OCI-LY3 (cell line): ENCODE results near the gene RPP25L.

ENCODE experiments used
- H2AFZ ChIP-seq: fragments of 200-600, 300-600 bp; shearing (Covaris generic); 2 replicates; pipeline ENCODE4 v1.6.0; 2014; ENCODE audit warnings: antibody characterized with exemption, low read depth, low read length
- H3K27ac ChIP-seq: fragments of 200-600, 300-600 bp; sonication (generic); 2 replicates; pipeline ENCODE4 v1.5.1; 2014; ENCODE audit warnings: mild to moderate bottlenecking, low read length, moderate library complexity, mixed read lengths
- H3K27me3 ChIP-seq: fragments of 200-600, 300-600 bp; sonication (generic); 2 replicates; pipeline ENCODE4 v1.6.1; 2014; ENCODE audit warnings: low read depth, low read length, mixed read lengths
- H3K36me3 ChIP-seq: fragments of 200-600, 300-600 bp; sonication (generic); replicated peaks from 2 replicates; pipeline ENCODE3; 2014; ENCODE audit warnings: low read depth, low read length, mixed read lengths
- H3K4me1 ChIP-seq: fragments of 300-600, 200-600 bp; sonication (generic); 2 replicates; pipeline ENCODE4 v1.6.1; 2014; ENCODE audit warnings: low read length, mixed read lengths
- H3K4me2 ChIP-seq: fragments of 200-600, 300-600 bp; sonication (generic); 2 replicates; pipeline ENCODE4 v1.6.1; 2014; ENCODE audit warnings: low read length, mixed read lengths
- H3K4me3 ChIP-seq: fragments of 300-600, 200-600 bp; sonication (generic); 2 replicates; pipeline ENCODE4 v1.5.1; 2014; ENCODE audit warnings: antibody characterized with exemption, mild to moderate bottlenecking, low read length, moderate library complexity
- H3K79me2 ChIP-seq: fragments of 300-600, 200-600 bp; shearing (Covaris generic); 2 replicates; pipeline ENCODE4 v1.6.1; 2014; ENCODE audit warnings: mild to moderate bottlenecking, low read length, mixed read lengths
- H3K9ac ChIP-seq: fragments of 300-600, 200-600 bp; shearing (Covaris generic); 2 replicates; pipeline ENCODE4 v1.6.0; 2014; ENCODE audit warnings: mild to moderate bottlenecking, low read length, moderate library complexity
- H3K9me3 ChIP-seq: fragments of 200-600, 300-600 bp; shearing (Covaris generic); 2 replicates; pipeline ENCODE4 v1.6.1; 2014; ENCODE audit warnings: low read length, mixed read lengths; ENCODE audit not compliant: insufficient read depth
- H4K20me1 ChIP-seq: fragments of 200-600, 300-600 bp; sonication (generic); 2 replicates; pipeline ENCODE4 v1.6.1; 2016; ENCODE audit warnings: low read length, mixed read lengths; ENCODE audit not compliant: insufficient read depth
- CTCF ChIP-seq: fragments of 200-600, 300-600 bp; sonication (generic); IDR thresholded peaks from 2 replicates; pipeline ENCODE4 v1.5.1; 2014; ENCODE audit warnings: antibody characterized with exemption, low read length, low read depth
- EZH2phosphoT487 ChIP-seq: fragments of 200-600 bp; shearing (Covaris generic); IDR thresholded peaks from 2 replicates; pipeline ENCODE4 v1.6.1; 2018; ENCODE audit warnings: antibody characterized with exemption, mixed run types, low read depth

Gene RPP25L

GRCh38 chr9:34576597-34577399 is 35.1 kb downstream of the RPP25L start:
- no peak overlapping the region for H3K4me3 ChIP-seq
- TF ChIP-seq EZH2phosphoT487 (no peak), CTCF (no peak)

DNA sequence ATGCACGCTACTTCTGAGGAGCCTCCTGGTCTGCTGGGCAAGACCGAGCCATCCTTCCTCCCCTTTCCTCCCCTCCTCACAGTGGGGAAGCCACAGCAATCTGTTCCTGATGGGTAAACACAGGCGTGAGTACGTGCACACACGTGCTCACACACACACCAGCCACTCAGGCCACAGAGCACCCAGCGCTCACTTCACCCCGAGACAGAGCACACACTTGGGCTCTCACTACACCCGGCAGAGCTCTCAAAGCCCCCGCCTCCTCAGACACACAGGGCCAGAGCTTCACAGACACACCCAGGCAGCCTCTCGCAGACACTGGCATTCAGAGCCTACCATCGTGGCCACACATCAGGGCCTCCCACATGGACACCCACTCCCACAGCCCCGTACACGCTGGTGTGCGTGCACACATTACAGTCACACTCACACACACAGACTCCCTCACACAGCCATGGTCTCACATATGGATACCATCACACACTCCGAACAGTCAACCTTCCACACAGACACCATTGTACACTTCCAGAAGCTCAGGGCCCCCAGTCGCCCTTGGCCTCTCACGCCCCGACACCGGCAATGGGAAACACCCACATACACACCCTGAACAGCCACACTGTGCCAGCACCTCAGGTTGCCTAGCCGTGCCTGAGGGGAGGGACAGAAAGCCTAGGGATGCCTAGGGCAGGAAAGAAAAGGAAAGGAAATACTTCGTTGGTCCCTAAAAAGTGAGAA is 35.9 kb downstream of the RPP25L start:
- Histone ChIP-seq H3K79me2 (no peaks in the 10 kb centered on the region), H3K4me1 (peaks cover 20% of the 10 kb centered on the region), H3K27me3 (no peaks in the 10 kb centered on the region), H2AFZ (no peak overlapping the region), H4K20me1 (no peaks in the 10 kb centered on the region), H3K27ac (no peak overlapping the region), H3K9ac (no peak overlapping the region), H3K36me3 (no peaks in the 10 kb centered on the region), H3K4me3 (no peak overlapping the region), H3K4me2 (no peak overlapping the region), H3K9me3 (no peaks in the 10 kb centered on the region)
- TF ChIP-seq EZH2phosphoT487, result no peak

More at GRCh38 chr9:34576597-34577399, 35.1 kb downstream of the RPP25L start:
- no peaks in the 10 kb centered on the region for H3K27me3 ChIP-seq
- H3K4me2 ChIP-seq, result no peak overlapping the region
- H2AFZ ChIP-seq, result no peak overlapping the region
- H3K27ac ChIP-seq, result no peak overlapping the region
- peaks cover 16% of the 10 kb centered on the region for H3K4me1 ChIP-seq
- no peaks in the 10 kb centered on the region for H4K20me1 ChIP-seq
- H3K79me2 ChIP-seq, result no peaks in the 10 kb centered on the region
- no peak overlapping the region for H3K9ac ChIP-seq
- H3K9me3 ChIP-seq, result no peaks in the 10 kb centered on the region
- no peaks in the 10 kb centered on the region for H3K36me3 ChIP-seq

DNA sequence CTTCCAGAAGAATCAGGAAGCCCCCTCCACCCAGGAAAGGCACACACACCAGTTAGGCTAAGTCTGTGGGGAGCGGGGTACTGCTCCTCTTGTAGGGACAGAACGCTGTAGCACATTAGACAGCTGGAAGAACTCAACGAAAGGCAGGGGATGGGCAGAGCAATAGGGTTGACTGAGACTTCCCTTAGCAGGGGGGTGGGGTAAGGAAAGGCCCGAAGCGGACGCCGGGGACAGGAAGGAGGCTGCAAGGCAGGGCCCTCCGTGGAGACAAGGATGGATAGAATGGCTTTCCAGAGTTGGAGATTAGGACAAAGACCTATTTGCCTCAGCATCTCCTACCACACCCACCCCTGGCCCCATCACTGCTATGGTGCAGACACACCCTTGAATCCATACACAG is 36.7 kb downstream of the RPP25L start:
- Histone ChIP-seq H3K4me3 (no peak overlapping the region), H3K9ac (no peak overlapping the region), H3K27me3 (no peaks in the 10 kb centered on the region), H3K4me2 (no peak overlapping the region), H3K79me2 (no peaks in the 10 kb centered on the region), H3K27ac (no peak overlapping the region), H2AFZ (no peak overlapping the region), H4K20me1 (no peaks in the 10 kb centered on the region), H3K36me3 (no peaks in the 10 kb centered on the region), H3K9me3 (no peaks in the 10 kb centered on the region), H3K4me1 (peaks cover 28% of the 10 kb centered on the region)
- TF ChIP-seq EZH2phosphoT487, result no peak
- no peak for TF ChIP-seq CTCF

- Histone ChIP-seq H3K9me3 (no peaks in the 10 kb centered on the region), H3K27ac (no peak overlapping the region), H3K4me3 (no peak overlapping the region), H3K4me1 (peaks cover 35% of the 10 kb centered on the region), H3K79me2 (no peaks in the 10 kb centered on the region), H4K20me1 (no peaks in the 10 kb centered on the region), H3K9ac (no peak overlapping the region), H2AFZ (no peak overlapping the region), H3K4me2 (no peak overlapping the region), H3K27me3 (no peaks in the 10 kb centered on the region), H3K36me3 (no peaks in the 10 kb centered on the region)
- no peak for TF ChIP-seq EZH2phosphoT487
Measured at GRCh38 chr9:34574571-34574970, 37.3 kb downstream of the RPP25L start.
